ENCODE data around the gene FOXR1.

DNA sequence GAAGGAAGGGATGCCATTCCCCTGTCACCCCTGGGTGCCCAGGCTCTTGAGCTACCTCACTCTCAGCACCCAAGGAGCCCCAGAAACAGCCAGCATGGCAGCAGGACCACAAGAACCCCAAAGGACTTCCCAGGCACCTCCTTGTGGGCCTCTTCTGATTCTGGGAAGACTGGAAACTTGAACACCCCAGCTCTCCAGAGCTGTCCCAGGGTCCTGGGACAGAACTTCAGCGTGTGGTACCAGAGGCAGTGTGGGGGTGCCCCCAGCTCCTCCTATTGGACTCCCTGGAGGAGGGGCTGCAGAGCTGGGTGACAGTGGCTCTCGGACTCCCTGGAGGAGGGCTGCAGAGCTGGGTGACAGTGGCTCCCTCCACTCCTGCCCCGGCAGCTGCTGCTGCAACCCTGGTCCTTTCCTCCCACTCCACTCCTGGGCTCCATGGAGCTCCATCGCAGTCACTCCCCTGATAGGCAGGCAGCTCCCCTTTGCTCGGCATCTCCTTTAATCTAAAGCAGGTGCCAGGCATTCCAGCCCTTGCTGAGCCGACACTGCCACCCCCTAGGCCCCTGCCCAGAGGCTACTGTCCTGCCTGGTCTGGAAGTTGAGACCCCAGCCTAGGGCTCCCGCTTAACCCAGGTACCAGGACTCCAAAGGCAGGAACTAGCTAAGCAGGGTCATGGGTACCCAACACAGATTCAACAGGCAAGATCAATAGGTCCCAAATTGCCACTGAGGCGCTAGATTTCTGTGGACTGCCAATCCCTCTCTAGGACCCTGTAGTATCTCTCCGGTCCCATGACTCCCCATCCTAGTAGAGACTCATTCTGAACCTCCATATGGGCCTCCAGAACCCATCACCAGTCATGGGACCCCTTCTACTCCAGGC is 48.6 kb upstream of the FOXR1 start:
- no peak for TF ChIP-seq POLR2AphosphoS5 (IDR thresholded peaks at IDR 0.05; ENCODE audit: insufficient read depth, low read depth, low read length)
- TF ChIP-seq MYC (IDR thresholded peaks at IDR 0.05; ENCODE audit: low read depth, low read length), result no peak
- TF ChIP-seq, protein P1, sequence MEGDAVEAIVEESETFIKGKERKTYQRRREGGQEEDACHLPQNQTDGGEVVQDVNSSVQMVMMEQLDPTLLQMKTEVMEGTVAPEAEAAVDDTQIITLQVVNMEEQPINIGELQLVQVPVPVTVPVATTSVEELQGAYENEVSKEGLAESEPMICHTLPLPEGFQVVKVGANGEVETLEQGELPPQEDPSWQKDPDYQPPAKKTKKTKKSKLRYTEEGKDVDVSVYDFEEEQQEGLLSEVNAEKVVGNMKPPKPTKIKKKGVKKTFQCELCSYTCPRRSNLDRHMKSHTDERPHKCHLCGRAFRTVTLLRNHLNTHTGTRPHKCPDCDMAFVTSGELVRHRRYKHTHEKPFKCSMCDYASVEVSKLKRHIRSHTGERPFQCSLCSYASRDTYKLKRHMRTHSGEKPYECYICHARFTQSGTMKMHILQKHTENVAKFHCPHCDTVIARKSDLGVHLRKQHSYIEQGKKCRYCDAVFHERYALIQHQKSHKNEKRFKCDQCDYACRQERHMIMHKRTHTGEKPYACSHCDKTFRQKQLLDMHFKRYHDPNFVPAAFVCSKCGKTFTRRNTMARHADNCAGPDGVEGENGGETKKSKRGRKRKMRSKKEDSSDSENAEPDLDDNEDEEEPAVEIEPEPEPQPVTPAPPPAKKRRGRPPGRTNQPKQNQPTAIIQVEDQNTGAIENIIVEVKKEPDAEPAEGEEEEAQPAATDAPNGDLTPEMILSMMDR (IDR thresholded peaks at IDR 0.05; ENCODE audit: extremely low read depth in 1 of 2, insufficient read depth in 1 of 2, low read depth in 1 of 2, low read length in 2 of 2), result no peak
- TF ChIP-seq POLR2A (IDR thresholded peaks at IDR 0.05; ENCODE audit: low read depth, low read length), result no peak

All from endothelial cell of umbilical vein (primary cell).